MV-4-11 (cell line): ENCODE measurements around the gene ADD1.
A peak's percentile ranks its signal among the peaks of the same experiment; 100 is the strongest.
"Not testable (repeated sequence)": the region's sequence is repeated elsewhere in the genome, so short reads cannot be mapped to it uniquely, and the experiment has no call there.

Source experiments
- DNase-seq: peaks from one replicate; lab custom pipeline; 2025; lab: John Stamatoyannopoulos, UW

The ADD1 gene

DNA sequence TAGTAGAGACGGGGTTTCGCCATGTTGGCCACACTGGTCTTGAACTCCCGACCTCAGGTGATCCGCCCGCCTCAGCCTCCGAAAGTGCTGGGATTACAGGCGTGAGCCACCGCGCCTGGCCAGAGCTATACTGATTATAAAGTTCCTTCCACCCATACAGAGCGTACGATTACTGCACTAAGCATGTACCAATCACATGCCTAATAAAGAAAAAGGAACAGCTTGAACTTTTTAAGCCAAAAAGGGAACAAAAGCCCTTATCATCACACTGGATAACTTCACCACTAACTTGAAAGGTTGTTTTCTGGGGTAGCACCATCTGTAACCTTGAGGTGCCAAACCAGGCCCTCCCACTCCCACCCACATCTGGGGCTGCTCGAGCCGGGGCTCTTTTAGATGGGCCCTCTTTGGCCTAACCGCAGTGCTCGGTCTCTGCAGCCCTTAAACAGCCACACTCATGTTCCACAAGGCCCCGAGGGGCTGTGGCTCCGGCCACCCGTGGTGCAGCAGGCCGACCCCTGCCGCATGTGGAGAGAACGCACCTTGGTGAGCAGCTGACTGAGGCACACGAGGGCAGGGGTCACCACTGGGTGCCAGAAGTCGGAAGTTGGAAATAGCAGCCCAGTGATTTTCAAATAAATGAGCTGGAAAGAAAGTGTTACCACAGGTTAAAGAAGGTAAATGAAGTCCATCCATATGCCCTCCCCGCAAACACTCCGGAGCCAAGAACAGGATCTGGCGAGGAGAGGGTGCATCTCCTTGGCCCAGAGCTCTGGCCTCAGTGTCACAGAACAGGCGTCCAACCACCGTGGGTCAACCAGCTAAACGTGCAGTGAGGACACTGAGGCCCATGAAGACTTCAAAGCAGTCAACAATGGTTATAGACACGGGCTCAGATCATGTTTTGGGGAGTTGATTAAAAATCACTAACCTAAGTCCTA lies 101.2 kb downstream of the ADD1 start:
- DNase-seq, result no peak

DNA sequence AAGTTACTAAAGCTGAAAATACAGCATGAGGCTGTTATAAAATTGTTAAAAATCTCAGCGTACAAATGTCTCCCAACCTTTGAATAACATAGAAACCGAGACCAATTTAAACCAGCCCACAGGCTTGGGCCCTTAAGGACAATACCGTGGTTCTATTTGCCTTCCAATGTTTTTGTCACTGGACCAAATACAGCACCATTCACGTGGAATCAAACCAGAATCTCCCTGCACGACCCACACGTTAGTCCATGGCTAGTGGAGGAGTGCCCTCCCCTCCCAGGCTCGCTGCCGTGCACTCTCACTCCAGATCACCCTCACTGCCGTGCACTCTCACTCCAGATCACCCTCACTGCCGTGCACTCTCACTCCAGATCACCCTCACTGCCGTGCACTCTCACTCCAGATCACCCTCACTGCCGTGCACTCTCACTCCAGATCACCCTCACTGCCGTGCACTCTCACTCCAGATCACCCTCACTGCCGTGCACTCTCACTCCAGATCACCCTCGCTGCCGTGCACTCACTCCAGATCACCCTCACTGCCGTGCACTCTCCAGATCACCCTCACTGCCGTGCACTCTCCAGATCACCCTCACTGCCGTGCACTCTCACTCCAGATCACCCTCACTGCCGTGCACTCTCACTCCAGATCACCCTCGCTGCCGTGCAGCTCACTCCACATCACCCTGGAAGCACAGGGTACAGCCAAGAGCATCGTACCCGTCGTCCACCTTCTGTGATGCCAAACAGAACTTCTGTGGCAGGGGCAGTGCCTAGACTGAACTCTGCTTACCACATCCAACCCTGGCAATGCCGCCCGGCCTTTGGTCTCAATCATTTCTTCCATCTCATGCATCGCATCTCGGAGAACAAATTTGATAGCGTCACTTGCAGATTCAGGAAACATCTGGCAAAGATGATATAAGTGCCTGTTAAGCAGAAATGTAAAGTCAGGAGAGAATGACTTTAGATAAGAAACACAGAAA lies 102.3 kb downstream of the ADD1 start:
- DNase-seq, result not testable (repeated sequence)

DNA sequence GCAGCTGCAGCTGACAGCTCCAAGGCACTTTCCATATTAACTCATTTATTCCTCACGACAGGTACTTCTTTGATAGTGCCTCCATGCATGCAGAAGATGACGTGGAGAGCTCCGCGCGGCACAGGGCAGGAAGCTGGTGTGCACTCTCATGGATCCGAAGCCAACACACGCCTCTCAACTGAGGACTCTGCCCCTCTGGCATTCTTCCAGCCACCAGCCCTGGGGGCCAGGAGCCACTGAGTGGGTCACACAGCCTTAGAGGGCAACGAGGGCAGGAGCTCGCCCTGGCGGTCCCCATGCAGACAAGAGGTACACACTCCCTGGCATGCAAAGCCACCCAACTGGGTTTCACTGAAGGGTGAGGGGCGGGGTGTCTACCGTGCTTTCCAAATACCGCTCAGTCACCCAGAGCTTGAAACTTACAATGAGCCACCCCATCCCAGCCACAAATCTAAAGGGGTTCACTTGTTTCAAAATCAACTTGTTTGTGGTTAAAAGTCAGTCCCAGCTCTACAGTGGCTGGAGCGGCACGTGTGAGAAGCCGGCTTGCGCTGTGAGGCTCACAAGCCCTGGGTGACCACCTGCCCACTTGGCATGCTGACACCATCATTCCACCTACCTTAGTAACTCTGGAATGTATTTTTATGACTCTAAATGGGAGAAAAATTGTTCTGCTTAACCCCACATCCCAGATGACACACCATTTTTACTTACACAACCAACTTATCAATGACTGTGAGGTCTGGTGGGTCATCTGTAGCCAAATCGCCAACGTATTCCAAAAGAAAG lies 103.4 kb downstream of the ADD1 start:
- no peak for DNase-seq

DNA sequence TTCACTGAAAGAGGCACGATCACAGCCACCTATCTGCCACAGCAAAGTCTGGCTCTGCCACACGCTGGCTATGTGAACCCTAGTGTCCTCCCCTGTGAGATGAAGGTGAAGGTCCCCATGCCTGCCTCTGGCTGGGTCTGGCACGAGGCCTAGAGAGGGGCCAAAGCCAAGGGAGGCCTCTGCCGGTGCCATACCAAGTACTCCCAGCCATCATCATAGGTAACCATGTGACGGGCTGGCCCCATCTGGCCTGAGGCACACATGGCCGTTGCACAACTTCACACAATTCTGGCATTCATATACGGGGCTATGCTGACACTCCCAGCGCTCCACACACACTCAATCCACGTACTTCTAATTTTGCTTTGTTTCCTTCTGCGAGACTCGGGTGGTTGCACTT lies 104.3 kb downstream of the ADD1 start:
- DNase-seq, result no peak

DNA sequence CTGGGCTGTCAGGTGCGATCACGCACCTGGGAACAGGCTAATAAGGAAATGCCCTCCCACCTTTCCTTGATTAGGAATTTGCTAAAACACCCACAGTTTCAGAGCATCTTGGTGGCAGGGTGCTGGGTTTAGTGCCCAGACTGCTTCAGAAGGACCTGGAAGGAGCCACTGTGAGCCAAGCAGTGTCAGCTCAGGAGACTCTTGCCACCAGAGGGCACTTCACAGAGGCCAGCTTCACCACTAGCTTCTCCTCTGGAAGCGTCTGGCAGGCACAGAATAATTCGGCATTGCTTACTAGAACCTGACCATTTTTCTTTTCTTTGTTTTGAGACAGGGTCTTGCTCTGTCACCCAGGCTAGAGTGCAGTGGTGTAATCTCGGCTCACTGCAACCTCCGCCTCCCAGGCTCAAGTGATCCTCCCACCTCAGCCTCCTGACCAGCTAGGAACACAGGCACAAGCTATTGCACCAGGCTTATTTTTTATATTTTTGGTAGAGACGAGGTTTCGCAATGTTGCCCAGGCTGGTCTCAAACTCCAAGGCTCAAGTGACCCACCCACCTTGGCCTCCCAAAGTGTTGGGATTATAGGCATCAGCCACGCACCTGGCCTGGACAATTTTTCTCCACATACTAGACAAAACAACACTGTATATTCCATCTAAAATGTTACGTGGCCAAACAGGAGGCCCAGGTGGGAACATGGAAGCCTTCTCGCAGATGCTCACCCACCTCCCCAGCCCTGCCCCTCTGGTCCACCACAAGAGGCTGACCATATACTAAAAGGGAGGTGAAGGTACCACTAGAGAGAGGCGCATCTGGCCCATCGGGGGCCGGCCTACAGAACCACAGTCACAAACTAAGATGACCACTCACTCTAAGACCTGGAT lies 105.5 kb downstream of the ADD1 start:
- DNase-seq, result peak; percentile 23

DNA sequence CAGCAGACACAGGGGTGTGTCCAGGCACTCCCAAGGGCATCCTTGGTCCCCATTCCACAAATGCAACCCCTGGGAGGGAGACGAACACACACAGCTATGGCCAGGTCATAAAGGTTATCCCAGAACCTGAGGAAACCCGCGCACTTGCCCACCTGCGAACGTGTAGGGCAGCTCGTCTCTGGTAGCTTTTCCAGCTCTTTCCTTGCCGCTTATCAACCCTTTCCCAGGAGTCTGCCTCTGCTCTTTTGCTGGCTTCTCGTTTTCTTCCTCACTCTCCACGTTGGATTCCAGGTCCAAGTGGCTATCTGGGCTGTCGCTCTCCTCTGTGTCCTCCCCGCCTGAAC lies 106.1 kb downstream of the ADD1 start:
- DNase-seq, result no peak

DNA sequence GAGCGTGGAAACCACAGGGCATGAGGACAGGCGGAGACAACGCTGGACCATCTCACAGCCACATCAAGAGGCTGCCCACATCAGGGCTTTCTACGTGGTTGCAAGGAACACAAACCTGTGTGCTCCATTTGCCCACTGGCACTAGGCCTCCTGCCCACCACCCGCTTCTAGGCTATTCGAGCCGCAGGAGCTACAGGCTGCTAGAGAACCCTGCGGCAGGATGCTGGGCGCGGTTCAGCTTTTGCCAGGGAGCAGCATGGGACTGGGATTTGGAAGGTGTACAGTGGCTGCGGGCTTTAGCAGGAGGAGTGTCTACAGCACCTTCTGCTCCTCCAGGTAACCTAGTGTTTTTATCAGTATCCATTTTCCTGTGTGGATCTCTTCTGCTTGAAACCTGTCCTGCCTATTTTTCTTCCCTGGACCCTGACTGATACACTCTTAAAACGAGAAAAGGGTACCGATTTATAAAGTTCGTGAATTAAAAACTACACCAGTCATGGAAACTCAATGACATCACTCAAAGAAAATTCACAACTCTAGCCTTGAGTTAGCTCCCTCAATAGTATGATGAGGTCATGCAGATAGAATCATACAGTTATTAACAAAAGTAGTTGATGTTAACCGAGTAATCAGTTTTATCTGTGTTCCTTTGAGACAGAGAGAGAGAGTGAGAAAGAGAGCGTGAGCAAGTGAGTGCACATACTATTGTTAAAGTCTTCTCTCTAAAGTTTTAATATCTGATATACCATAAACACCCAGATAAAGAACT lies 106.8 kb downstream of the ADD1 start:
- no peak for DNase-seq

DNA sequence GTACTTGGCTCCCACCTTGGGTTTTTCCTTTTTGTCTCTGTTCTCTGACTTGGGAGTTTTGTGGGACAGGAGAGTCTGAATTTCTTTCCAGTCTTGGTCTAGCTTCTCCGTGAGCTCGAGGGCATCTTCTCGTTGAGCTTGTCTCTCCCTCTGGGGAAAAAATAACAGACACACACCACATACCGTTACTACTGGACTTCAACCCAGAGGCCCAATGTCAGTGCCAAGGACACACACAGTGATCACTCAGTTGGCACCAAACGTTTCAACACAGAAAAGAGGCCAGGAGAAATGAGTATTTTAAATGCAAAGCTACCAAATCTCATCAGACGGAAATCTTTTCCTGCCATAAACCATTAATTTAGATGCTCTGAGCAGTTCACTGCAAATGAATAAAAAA lies 109.9 kb downstream of the ADD1 start:
- DNase-seq, result no peak

DNA sequence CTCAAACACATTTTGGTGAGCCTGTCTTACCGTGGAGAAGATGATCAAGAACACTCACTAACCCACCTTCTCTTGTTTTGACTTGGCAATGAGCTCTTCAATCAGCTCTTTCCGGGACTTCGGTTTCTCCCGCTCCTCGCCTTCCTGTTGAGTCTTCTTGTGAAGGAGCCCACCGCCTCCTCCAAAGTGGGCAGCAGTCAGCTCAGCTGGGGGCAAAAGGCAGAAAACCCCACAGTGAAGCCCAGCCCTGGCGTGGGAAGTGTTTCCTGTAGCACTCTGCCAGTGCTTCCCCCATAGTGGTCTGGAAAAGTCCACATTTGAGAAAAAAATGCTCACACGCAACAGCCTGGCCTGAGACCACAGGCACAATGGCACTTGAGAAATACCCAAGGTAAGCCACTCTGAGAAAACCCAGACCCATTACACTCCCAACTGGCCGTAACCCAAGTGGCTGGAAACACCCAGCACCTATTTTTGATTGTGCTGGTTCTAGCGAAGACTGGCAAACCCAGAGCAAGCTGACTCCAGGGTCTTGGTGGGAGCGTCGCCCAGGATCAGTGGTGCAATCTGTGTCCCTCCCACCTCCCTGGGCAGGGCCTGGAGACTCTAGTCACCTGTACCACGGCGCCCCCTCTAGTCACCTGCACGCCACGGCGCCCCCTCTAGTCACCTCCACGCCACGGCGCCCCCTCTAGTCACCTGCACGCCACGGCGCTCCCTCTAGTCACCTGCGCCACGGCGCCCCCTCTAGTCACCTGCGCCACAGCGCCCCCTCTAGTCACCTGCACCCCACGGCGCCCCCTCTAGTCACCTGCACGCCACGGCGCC lies 110.9 kb downstream of the ADD1 start:
- no peak for DNase-seq

DNA sequence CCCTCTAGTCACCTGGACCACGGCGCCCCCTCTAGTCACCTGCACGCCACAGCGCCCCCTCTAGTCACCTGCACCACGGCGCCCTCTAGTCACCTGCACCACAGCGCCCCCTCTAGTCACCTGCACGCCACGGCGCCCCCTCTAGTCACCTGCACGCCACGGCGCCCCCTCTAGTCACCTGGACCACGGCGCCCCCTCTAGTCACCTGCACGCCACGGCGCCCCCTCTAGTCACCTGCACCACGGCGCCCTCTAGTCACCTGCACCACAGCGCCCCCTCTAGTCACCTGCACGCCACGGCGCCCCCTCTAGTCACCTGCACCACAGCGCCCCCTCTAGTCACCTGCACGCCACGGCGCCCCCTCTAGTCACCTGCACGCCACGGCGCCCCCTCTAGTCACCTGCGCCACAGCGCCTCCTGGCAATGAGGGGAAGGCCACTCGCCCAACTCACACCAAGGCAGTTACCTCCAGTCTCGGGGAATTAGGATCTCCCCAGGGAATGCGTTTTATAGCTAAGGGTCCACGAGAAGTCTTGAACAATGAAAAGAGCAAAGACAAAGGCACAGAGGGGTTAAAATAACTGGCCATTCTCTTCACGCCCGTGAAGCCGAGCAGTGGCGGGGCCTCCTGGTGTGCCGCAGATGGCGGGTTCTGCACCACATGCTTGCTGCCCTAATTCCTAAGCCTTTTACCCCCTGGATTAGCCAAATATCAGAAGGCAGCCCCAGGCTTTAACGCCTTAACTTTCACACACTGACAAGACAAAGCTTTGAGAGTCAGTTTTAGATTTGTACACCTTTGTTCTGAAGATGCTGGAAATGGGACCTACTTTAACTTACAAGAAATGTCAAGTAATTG lies 111.8 kb downstream of the ADD1 start:
- DNase-seq, result not testable (repeated sequence)

DNA sequence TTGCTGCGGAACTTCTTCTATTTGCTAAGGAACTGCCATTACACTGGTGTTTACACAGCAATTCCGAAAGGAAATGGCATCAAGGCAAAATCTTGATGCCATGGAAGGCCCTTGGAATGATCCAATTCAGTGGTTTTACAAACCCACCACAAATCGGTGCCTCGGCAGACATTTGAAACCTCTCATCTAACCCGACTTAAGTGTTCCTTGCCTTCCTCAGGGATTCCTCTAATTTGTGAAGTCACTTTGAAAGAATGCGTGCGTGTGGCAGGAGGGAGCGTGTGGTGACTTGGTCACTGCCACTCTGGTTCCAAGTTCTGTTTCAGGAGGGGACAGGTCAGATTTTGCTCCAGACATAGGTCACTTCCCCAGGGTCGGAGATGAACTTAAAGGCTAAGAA lies 114.8 kb downstream of the ADD1 start:
- no peak for DNase-seq

DNA sequence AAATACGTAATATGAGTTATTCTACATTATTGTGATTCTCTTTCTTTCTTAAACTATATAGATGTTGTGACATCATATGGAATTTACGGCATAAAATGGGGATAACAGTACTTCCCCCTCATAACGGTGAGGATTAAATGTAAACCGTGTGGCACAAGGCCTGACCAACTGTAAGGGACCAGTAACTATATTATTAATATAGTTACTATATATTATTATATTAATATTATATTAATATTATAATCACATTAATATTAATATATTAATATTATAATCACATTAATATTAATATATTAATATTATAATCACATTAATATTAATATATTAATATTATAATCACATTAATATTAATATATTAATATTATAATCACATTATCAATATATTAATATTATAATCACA lies 116.8 kb downstream of the ADD1 start:
- DNase-seq, result not testable (repeated sequence)

DNA sequence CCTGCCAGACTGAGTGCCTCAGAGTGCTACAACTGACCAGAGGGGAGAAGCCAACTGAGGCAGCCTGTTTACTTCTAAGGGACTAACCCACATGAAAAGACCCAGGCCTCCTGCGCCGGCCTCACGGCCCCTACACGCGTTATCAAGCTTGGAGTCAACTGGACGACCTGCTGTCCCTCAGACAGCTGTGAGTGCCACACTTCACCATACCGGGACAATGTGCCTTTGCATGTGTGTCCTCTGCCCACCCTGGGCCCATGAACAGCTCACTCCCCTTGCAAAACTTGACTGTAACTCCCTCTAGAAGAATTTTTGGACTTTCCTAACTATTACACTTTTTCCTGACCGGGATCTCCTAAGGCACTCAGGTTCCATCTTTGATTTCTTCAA lies 117.8 kb downstream of the ADD1 start:
- DNase-seq, result no peak

DNA sequence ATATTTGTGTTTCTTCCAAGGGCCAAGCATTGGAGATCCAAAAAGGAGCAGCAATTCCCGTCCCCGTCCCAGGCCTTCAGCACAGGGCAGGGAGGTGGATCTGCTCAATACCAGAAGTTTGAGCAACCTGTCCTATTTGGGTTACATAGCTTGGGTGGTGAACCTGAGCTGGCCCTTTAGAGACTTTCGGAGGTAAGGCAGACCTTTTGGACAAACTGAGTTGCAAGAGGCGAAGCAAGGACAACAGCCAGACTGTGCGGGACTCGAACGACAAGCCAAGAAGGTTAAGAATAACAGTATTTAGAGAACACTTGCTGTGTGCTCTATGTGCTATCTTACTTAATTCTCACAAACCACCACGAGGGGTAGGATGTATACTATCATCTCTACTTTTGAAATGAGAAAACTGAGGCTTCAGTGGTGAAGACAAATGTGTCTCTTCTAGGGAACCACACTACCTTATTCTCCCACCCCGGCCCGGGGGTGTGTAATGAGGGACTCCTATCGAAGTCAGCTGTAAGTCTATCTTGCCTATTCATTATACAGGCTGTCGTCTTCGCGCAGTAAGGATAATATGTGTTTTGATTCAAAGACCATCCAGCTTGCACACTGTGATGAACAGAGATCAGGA lies 118.3 kb downstream of the ADD1 start:
- peak; percentile 28 for DNase-seq

DNA sequence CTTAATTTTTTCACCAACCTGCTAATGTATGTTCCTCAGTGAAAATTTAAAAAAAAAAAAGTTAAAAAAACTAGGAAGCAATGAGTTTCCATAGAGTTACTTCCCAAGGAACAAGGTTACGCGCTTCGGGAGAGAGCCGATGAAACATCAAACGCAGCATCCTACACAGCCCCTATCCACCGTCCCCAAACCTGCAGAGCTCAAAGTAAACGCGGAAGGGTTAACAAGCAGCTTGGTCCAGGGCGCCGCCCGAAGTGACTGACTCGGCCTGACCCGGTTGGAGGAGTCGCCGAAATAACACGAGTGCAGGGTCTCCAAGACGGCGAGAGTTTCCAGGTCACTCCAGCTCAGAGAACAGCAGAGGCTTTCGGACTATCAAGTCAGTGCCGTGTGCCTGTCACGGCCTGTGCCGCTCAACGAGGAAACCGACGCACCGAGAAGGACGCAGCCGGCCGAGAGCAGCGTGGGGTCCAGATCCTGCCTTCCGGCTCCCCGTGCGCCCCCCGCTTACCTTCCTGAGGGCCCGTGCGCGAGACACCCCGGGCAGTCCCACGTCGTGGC lies 119.0 kb downstream of the ADD1 start:
- peak; percentile 44 for DNase-seq

DNA sequence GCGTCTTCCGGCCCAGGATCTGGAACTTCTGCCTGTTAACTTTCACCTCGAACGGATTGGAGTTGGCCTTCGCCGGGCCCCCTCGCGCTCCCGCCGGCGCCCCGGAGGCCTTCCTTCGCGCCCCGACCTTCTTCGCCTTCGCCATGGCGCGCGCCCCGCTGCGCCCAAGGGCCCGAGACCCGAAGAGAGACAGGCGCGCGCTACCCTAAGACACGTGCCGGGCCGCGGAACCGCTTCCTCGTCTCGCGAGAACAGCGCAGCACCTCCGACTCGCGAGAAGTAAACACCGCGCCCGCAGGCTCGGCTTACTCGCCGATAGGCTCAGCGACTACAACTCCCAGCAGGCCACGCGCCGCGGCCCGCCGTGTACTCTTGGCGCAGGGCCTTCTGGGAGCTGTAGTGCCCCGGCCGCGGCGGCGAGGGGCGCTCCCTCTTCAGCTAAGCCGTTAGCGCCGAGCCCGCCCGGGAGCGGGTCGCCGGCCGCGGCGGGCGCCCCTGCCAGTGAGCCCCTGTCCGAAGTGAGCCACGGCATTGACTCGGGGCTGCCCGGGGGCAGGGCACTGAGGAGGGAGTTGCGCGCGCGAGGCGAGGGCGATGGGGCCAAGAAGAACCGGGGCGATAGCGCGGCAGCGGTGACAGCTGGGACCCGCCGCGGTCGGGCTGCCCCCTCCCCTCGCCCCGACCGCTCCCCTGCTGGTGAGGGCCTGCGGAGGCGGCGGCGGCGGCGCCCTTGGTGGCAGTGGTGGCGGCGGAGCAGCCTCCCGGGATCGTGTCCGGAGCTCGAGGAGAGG lies 119.7 kb downstream of the ADD1 start, which contains the start of the genes GRK4 and NOP14:
Gene GRK4, plus strand, starts transcription at position 397 of the 791 bp plus-strand sequence. CDS start 500 bp downstream, outside the sequence.
Gene NOP14, minus strand, starts transcription at position 232 of the 791 bp plus-strand sequence. Its CDS starts 87 bp downstream, at position 145.
- peak; percentile 98 for DNase-seq
